HAP-1 (cell line): ENCODE results near the gene MYH16.

Experiments
- DNase-seq, 2 experiments: peaks; one replicate each; pipeline ENCODE4 v3.0.0-alpha.2; 2016 to 2020; ENCODE audit warnings: low spot score in 2 of 2
- H3K27me3 ChIP-seq: fragments of 250-450 bp; sonication (Bioruptor Pico); 2 replicates; pipeline ENCODE4 v1.5.1; 2020; ENCODE audit warnings: low read depth, mild to moderate bottlenecking, moderate library complexity
- H3K36me3 ChIP-seq: fragments of 250-450 bp; sonication (Bioruptor Pico); replicated peaks from 2 replicates; pipeline ENCODE4 v1.5.1; 2020; ENCODE audit warnings: mild to moderate bottlenecking
- H3K4me1 ChIP-seq: fragments of 250-450 bp; sonication (Bioruptor Pico); 2 replicates; pipeline ENCODE4 v1.5.1; 2020; ENCODE audit warnings: mild to moderate bottlenecking
- H3K4me3 ChIP-seq: fragments of 250-450 bp; sonication (Bioruptor Pico); 2 replicates; pipeline ENCODE4 v1.5.1; 2020; ENCODE audit warnings: mild to moderate bottlenecking, moderate library complexity
- H3K9me3 ChIP-seq: fragments of 250-450 bp; sonication (Bioruptor Pico); 2 replicates; pipeline ENCODE4 v1.5.1; 2020; ENCODE audit warnings: mild to moderate bottlenecking, moderate library complexity
- in situ Hi-C: fragments of 300-500 bp; cut with MboI; formaldehyde crosslinking; loops from 3 replicates; pipeline ENCODE4 v1.14.3; 2020; ENCODE audit warnings: low sequenced_read_pairs, inconsistent platforms, mixed read lengths

Gene MYH16

DNA sequence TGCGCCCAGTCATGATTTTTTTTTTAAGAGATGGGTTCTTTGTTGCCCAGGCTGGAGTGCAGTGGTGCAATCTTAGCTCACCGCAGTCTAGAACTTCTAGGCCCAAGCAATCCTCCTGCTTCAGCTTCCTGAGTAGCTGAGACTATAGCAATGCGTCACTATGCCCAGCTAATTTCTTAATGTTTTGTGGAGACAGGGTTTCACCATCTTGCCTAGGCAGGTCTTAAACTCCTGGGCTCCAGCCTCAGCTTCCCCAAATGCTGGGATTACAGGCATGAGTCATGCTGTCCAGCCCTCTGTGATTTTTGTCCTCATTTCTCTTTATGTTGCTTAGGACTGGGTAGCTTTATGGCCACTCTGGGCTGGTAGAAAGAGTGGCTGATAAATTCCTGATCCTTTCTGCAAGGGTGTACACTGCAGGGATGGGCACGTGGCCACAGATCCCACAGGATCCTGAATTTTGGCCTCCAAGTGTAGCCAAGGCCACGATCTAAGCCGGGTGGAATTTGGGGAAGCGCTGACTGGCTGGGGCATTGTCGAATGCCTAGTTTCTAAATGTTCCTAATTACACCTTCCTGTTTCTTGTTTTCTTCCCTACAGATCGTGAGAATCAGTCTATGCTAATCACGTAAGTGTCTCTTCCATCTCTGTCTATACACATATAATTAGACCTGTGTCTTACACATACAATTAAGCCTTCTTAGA lies 24.1 kb upstream of the MYH16 start:
- H3K36me3 ChIP-seq = no peaks in the 10 kb centered on the region
- peaks cover 4% of the 10 kb centered on the region for H3K4me1 ChIP-seq
- no peaks in the 10 kb centered on the region for H3K27me3 ChIP-seq
- no peak overlapping the region for H3K4me3 ChIP-seq
- H3K9me3 ChIP-seq = no peaks in the 10 kb centered on the region
- in situ Hi-C loops = no loop called here
- DNase-seq = no peak

GRCh38 chr7:99249985-99250575 lies 22.6 kb upstream of the MYH16 start:
- Histone ChIP-seq H3K9me3 (no peaks in the 10 kb centered on the region), H3K36me3 (no peaks in the 10 kb centered on the region), H3K27me3 (no peaks in the 10 kb centered on the region), H3K4me3 (no peak overlapping the region), H3K4me1 (peaks cover 4% of the 10 kb centered on the region)
- no peak for DNase-seq
- in situ Hi-C loops = no loop called here

- Histone ChIP-seq H3K9me3 (no peaks in the 10 kb centered on the region), H3K36me3 (no peaks in the 10 kb centered on the region), H3K4me3 (no peak overlapping the region), H3K4me1 (peaks cover 4% of the 10 kb centered on the region), H3K27me3 (no peaks in the 10 kb centered on the region)
- in situ Hi-C loops = no loop called here
- no peak for DNase-seq
These were observed 20.3 kb upstream of the MYH16 start for GRCh38 chr7:99252166-99252895.

DNA sequence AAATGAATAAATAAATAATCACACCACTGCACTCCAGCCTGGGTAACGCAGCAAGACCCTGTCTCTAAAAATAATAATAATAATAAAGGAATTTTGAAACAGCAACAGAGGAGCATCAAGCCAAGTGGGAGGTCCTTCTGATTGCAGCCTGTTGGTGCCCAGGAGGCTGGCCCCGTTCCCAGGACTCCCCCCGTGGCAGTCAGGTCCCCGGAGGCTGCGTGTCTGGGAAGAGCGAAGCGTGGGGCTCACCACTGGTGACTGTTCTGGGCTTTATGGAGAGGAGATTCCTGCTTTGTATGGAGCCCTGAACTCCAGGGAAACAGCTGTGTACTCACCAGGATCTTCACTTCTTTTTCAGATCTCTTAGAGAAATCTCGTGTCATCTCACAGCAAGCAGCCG lies 19.3 kb upstream of the MYH16 start:
- H3K4me1 ChIP-seq = peaks cover 4% of the 10 kb centered on the region
- DNase-seq = no peak
- H3K27me3 ChIP-seq = no peaks in the 10 kb centered on the region
- in situ Hi-C loops = no loop called here
- no peaks in the 10 kb centered on the region for H3K36me3 ChIP-seq
- H3K4me3 ChIP-seq = no peak overlapping the region
- H3K9me3 ChIP-seq = no peaks in the 10 kb centered on the region

- peaks cover 4% of the 10 kb centered on the region for H3K4me1 ChIP-seq
- H3K4me3 ChIP-seq = no peak overlapping the region
- no peaks in the 10 kb centered on the region for H3K27me3 ChIP-seq
- H3K36me3 ChIP-seq = no peaks in the 10 kb centered on the region
- DNase-seq = no peak
- H3K9me3 ChIP-seq = no peaks in the 10 kb centered on the region
- in situ Hi-C loops = no loop called here
These were observed 18.2 kb upstream of the MYH16 start for GRCh38 chr7:99254390-99254789.

- in situ Hi-C loops = no loop called here
- Histone ChIP-seq H3K36me3 (no peaks in the 10 kb centered on the region), H3K9me3 (no peaks in the 10 kb centered on the region), H3K27me3 (no peaks in the 10 kb centered on the region), H3K4me3 (no peak overlapping the region), H3K4me1 (peaks cover 4% of the 10 kb centered on the region)
- no peak for DNase-seq
These were observed 17.2 kb upstream of the MYH16 start for GRCh38 chr7:99255463-99255862.

DNA sequence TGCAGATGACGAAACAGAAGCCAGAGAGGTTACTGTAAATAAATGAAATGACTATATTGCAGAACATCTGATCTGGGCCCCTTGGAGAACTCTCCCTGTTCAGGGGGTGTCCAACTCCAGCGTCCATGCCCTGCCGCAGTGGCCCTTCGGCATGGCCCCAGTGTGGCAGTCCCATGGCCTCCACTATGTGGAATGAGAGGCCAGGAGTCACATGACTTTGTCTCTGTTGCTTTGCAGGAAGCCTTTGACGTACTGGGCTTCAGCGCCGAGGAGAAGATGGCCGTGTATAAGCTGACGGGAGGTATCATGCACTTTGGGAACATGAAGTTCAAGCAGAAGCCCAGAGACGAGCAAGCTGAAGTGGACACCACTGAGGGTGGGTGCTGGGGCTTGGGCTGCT lies 15.6 kb upstream of the MYH16 start:
- Histone ChIP-seq H3K36me3 (no peaks in the 10 kb centered on the region), H3K4me1 (no peaks in the 10 kb centered on the region), H3K27me3 (no peaks in the 10 kb centered on the region), H3K4me3 (no peak overlapping the region), H3K9me3 (no peaks in the 10 kb centered on the region)
- in situ Hi-C loops = no loop called here
- no peak for DNase-seq

DNA sequence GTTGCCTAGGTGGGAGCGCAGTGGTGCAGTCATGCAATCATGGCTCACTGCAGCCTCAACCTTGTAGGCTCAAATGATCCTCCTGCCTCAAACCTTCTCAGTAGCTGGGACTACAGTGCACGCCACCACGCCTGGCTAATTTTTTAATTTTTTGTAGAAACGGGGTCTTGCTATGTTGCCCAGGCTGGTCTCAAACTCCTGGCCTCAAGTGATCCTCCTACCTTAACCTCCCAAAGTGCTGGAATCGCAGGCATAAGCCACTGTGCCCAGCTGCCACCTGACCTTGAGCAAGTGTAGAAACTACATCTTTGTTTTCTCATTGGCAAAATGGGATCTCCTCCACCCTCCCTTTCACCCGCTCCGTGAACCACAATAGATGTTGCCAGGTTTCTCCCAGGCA lies 15.0 kb upstream of the MYH16 start:
- Histone ChIP-seq H3K9me3 (no peaks in the 10 kb centered on the region), H3K27me3 (no peaks in the 10 kb centered on the region), H3K4me3 (no peak overlapping the region), H3K4me1 (no peaks in the 10 kb centered on the region), H3K36me3 (no peaks in the 10 kb centered on the region)
- no peak for DNase-seq
- in situ Hi-C loops = no loop called here

- in situ Hi-C loops = no loop called here
- H3K27me3 ChIP-seq = no peaks in the 10 kb centered on the region
- H3K4me3 ChIP-seq = no peak overlapping the region
- H3K36me3 ChIP-seq = no peaks in the 10 kb centered on the region
- no peak for DNase-seq
- H3K9me3 ChIP-seq = no peaks in the 10 kb centered on the region
- no peaks in the 10 kb centered on the region for H3K4me1 ChIP-seq
These were observed 14.1 kb upstream of the MYH16 start for GRCh38 chr7:99258501-99258900.

DNA sequence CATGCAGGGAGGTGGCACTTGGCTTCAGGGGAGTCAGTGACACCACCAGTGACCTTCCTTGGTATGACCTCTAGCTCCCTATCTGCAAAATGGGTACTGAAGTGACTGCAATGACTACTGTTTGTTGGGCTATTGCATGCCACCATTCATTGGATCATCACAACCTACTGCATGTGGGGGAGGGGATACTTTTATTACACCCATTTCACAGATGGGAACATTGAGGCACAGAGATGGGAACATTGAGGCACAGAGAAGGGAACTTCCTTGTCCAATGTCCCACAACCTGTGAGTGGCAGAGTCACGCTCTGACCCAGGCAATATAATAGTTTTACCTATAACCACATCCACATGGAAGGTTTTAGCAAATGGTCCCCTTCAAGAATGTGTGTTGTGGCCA lies 12.2 kb upstream of the MYH16 start:
- no peaks in the 10 kb centered on the region for H3K36me3 ChIP-seq
- in situ Hi-C loops = no loop called here
- no peaks in the 10 kb centered on the region for H3K4me1 ChIP-seq
- no peaks in the 10 kb centered on the region for H3K9me3 ChIP-seq
- no peak for DNase-seq
- H3K27me3 ChIP-seq = no peaks in the 10 kb centered on the region
- no peak overlapping the region for H3K4me3 ChIP-seq

- Histone ChIP-seq H3K9me3 (no peaks in the 10 kb centered on the region), H3K27me3 (no peaks in the 10 kb centered on the region), H3K4me3 (no peak overlapping the region), H3K4me1 (no peaks in the 10 kb centered on the region), H3K36me3 (no peaks in the 10 kb centered on the region)
- no peak for DNase-seq
- in situ Hi-C loops = no loop called here
These were observed 11.0 kb upstream of the MYH16 start for GRCh38 chr7:99261646-99262045.

GRCh38 chr7:99265848-99266480 lies 6.7 kb upstream of the MYH16 start:
- Histone ChIP-seq H3K4me3 (no peak overlapping the region), H3K27me3 (no peaks in the 10 kb centered on the region), H3K9me3 (no peaks in the 10 kb centered on the region), H3K36me3 (no peaks in the 10 kb centered on the region), H3K4me1 (no peaks in the 10 kb centered on the region)
- in situ Hi-C loops = no loop called here
- DNase-seq = no peak

DNA sequence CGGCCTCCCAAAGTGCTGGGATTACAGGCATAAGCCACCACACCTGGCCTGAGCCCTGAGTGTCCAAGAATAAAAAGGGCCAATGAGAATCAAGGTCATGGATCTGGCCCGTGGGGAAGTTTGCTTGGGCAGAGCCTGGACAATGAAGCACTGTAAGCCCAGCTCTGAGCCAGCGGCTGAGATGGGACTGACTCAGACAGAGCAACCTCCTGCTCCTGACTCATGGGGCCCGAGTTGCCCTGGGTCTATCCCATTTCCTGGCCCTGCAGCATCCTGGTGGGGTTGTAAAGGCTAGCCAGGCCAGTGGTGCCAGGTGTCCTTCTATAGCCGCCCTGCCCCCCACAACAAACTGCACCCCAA lies 5.2 kb upstream of the MYH16 start:
- no peaks in the 10 kb centered on the region for H3K27me3 ChIP-seq
- no peak overlapping the region for H3K4me3 ChIP-seq
- in situ Hi-C loops = no loop called here
- no peak for DNase-seq
- H3K4me1 ChIP-seq = no peaks in the 10 kb centered on the region
- no peaks in the 10 kb centered on the region for H3K36me3 ChIP-seq
- H3K9me3 ChIP-seq = no peaks in the 10 kb centered on the region
